SH-SY5Y (cell line): ENCODE data around the gene RNF4.

Source experiments
- GATA2 ChIP-seq: IDR thresholded peaks from 2 replicates; pipeline ENCODE4 v1.6.1; 2011; ENCODE audit warnings: mild to moderate bottlenecking, low read depth, low read length
- GATA3 ChIP-seq: IDR thresholded peaks from 2 replicates; pipeline ENCODE4 v1.6.1; 2011; ENCODE audit warnings: low read depth, mild to moderate bottlenecking, low read length, moderate library complexity

DNA sequence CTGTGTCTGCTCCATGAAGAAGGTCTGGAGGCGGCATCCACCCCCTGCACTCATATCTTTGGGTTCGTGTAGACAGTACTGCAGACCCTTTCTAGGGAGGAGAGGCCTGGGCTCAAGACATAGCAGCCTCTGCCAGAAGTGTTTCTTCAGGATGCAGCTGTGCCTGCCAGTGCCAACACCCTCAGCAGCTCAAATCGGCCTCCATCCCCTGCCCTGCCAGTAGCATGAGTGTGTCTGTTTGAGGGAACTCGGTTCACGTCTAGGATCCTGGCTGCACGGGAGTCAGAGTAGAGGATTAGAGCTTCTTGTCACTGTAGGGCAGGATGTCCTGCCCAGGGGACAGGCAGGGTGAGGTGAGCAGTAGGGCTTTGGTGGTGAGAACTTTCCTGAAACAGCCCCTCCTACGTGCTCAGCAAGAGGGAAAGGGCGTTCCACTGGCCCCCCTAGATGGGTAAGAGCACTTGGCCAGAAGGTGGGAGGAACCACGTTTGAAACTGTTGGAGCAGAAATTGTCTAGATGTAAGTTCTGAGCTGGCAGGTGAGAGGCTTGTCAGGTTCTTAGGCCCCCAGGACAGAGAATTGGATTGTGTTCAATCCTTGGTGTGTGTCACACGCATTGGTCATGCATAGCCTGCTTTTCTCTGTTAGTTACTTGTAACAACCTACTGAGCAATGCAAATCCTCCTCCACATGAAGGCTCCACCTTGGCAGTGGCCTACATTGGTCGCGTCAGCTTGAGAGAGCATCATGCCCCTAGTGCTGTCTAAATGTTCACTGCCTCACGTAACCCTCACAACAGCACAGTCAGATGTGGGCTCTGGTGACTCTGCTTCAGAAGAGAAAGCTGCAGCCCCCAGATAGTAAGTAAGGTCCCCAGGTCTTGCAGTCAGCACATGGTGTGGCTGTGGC lies 41.7 kb downstream of the RNF4 start:
- TF ChIP-seq GATA2 (no peak), GATA3 (no peak)
